NT2/D1 (cell line): ENCODE data around the gene JAKMIP2.

Experiments
- SUZ12 ChIP-seq: IDR thresholded peaks from 2 replicates; pipeline ENCODE4 v1.6.1; 2011; ENCODE audit not compliant: insufficient read length, insufficient read depth; ENCODE audit errors: extremely low read depth
- YY1 ChIP-seq: IDR thresholded peaks from 2 replicates; pipeline ENCODE4 v1.6.1; 2011; ENCODE audit not compliant: insufficient read length, insufficient read depth

DNA sequence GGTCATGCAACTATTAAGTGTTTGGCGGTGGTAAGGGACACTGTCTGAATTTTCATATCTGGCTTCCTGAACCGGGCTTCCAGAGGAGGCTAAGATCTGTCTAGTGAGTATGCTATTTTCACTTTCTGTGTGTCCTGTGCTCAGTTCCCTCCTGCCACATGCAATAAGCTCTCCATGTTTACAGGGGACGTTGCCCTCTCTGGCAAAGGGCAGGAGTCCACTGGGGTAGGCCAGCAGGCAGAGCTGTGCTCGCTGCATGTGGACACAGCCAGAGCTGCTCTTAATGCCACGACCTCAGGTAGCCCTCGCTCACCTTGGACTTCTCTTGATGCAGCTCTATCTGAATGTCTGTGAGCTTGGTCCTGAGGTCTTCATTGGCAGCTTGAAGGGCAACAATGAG lies 111.2 kb downstream of the JAKMIP2 start:
- TF ChIP-seq SUZ12 (no peak), YY1 (no peak)
